TTC549 (cell line): ENCODE data around the gene S100P.

Experiments
- FAIRE-seq: peaks from 2 replicates; lab custom pipeline; 2012; peaks lifted over from hg19 to GRCh38; lab: Jason Lieb, UNC

S100P gene

DNA sequence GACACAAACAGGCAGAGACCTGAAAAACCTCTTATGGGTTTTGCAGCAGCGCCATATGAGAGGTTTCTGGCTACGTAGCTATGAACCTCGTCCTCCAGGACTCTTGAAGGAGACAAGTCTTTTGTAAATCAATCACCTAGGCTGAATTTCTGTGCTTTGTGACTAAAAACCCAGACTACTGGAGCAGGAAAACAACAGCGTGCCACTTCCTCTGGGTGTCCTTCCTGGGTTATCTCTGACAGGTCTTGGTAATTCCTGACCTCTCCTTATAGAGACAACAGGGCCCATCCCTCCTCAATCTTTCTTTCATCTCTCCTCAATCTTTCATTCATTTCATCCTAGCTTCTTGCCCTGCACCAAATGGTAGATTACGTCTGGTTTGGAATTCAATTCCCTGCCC is 5.7 kb downstream of the S100P start:
- FAIRE-seq, result no peak

DNA sequence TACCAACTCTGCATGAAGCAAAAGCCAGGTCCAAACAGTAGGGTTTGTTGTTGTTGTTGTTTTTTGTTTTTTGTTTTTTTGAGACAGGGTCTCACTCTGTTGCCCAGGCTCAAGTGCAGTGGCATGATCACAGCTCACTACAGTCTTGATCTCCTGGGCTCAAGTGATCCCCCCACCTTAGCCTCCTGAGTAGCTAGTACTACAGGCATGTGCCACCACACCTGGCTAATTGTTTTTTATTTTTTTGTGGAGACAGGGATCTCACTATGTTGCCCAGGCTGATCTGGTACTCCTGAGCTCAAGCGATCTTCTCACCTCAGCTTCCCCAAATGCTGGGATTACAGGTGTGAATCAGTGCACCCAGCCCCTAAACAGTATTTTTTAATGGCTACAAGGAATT is 6.2 kb downstream of the S100P start:
- FAIRE-seq, result no peak

DNA sequence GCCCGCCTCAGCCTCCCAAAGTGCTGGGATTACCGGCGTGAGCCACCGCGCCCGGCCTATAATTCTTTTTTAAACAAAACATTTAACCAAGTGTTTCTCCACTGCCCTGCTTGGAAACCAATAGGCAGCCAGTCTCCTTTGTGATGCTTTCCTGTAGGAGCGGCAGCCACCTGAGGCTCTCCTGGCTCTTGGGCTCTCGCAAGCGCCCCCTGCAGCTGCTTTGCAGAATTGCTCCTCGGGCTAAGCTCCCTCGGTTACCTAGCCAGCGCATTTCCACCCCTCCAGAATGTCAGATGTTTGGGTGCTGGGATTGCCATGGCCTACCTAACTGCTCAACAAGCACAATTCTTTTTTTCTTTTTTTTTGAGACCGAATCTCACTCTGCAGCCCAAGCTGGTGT is 7.7 kb downstream of the S100P start:
- no peak for FAIRE-seq

DNA sequence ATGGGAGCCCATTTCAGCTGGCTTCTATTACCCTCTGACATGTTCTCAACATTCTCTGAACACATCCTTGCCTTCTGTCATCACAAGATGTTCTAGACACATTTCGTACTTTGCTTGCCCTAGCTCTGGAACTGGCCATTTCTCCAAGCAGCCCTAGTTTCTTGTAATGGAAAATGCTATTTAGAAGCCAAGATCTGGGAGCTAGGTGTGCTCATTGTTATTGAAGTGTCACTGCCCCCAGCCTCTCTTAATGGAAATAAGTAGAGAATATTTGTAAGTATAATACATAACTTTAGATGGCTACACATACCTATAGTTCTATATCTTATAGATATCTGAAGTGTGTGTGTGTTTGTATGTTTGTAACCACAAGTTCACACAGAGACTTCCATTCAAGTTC is 9.1 kb downstream of the S100P start:
- FAIRE-seq, result no peak

DNA sequence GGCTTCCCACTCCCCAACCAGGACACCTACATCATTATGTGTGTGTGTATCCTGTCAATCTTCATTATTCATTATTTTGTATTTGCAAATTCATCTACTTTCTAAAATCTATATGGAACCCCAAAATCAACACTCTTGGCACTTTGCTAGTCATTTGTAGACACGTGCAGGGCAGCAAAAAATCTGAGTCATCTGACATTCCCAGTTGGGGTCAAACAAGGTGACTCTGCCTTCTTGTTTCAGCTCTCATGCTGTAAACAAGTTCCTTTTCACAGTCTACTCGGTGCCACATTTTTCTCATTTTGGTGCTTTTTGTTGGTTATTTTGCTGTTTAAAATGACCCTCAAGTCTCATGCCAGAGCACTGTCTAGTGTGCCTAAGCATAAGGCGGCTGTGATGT is 10.1 kb downstream of the S100P start:
- FAIRE-seq, result no peak

DNA sequence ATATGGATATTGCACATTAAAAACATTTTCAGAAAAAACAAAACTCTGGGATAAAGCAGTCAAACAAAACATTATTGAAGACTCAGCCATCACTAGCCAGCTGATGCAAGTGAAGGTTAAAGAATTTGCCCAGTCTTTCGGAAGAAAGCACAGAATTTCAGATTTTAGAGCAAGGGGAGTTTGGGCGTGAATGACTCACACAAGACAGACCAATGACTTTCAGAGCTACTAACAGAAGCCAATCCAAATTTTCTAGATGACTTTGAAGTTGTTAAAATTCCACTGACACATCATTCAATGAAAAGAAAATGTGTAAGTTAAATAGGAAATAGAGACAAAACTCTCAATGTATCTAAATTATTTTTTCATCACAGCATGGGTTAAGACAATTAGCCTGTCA is 12.0 kb downstream of the S100P start:
- FAIRE-seq, result no peak

DNA sequence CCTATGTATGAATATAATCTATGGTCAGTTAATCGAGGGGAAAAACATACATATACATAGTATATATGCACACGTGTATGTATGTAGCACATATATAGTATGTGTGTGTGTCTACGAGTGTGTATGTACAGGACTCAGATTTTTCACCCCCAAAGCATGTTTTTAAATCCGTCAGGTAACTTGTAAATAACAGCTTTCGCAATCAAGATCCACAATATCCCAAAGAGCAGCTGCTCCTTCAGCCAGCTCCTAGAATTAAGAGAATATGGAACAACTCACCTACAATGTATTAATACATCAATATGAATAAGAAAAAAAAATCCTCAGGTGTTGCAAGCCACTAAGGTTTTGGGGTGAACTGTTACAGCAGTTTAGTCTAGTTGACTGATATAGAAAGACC is 12.5 kb downstream of the S100P start:
- FAIRE-seq, result no peak

DNA sequence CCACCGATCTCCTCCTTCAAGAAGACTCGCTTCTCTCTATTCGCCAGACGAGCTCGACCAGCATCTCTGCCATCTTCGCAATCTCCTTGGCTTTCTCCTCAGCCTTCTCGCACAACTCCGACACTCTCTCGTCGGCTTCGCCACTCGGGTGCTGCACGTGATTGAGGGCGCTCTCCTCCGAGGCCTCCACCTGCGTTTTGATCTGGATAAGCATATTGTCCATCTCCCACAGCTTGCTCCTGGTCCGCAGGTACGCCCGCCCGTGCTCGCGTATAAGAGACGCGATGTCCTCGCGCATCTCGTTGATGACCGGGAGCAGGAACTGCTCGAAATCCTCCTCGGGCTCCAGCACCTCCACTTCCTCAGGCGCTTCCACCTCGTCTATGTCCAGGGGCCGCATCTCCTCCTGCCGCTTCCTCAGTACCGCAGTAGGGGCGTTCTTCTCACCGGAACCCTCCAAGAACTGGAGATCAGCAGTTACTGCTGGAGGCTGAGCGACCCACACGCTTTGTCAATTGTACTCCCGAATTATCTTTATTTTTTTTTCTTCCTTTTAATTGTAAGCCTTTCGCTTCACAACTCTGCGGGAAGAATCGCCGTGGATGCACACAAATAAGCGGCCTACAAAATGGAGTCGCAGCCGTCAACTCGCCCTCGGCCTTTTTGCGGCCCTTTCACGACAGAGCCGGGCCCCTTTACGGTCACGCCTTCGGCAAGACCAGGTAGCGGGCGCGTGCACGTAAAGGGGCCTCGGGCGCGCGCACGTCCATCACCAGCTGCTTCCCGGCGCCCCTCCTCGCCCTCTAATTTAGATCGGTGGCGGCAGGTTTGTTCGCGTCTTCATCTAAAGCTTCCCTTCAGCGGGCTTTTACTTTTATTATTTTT is 15.8 kb downstream of the S100P start, which contains the start of gene MRFAP1L1:
MRFAP1L1 (minus strand) TSS at position 636 of the 885 bp plus-strand sequence; CDS start at position 400, 236 bp downstream.
- no peak for FAIRE-seq

DNA sequence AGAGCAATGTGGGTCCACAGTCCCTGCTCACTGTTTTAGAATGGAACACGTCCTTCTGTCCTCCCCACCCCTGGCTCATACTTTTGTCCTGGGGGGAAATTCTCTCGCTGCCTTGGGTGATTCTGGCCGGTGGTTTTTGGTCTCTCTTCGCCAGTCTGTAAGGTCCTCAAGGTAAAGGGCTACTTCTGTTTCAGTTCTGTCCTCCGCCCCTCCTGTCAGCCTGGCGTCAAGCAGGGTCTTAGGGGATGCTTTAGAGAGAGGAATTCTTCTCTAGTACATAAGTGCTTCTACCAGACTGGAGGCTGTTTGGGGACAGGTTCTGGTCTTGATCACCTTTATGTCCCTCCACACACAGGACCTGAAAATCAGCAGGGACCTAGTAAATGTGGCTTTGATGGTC is 16.6 kb downstream of the S100P start:
- no peak for FAIRE-seq

DNA sequence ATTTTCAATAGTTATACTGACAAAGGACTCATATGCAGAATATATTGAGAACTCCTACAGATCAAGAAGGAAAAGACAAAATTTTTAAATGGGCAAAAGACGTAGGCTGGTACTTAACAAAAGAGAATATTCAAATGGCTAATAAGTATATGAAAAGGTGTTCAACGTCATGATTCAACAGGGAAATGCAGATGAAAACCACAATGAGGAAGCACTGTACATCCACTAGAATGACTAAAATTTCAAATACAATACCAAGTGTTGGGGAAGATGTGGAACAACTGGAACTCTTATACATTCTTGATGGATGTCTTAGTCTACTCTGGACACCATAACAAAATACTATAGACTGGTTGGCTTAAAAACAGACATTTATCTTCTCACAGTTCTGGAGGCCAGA is 17.3 kb downstream of the S100P start:
- FAIRE-seq, result no peak

DNA sequence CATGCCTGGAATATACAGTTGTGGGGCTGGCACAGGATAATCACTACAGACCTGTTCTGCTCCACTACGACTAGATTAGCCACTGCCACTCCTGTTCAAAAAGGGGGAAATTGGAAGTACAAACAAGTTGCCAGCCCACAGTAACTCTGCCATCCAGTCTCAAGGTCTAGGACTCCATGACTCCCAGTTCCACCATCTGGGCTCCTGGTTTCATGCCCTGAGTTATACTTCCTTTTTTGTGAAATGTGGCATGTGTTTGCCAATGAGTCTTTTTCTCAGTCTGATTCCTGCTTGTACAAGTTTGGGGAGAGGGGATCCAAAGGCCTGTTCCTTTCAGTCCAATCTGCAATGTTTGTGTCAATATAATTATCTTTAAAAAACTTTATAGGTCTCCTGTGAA is 21.3 kb downstream of the S100P start:
- no peak for FAIRE-seq

DNA sequence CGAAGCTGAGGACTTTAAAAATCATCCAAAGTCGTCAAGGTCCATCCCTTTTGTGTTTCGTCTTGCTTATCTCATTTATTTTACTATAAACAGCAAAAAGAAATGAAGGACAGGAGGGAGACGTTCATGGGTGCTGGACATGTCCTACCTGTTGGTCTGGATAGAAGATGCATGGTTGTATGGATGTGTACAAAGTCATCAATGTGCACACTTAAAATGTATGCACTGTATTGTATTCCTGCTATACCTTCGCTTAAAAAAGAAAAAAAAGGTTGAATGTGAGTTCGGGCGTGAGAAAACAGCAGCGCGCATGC is 22.0 kb downstream of the S100P start:
- FAIRE-seq, result no peak

DNA sequence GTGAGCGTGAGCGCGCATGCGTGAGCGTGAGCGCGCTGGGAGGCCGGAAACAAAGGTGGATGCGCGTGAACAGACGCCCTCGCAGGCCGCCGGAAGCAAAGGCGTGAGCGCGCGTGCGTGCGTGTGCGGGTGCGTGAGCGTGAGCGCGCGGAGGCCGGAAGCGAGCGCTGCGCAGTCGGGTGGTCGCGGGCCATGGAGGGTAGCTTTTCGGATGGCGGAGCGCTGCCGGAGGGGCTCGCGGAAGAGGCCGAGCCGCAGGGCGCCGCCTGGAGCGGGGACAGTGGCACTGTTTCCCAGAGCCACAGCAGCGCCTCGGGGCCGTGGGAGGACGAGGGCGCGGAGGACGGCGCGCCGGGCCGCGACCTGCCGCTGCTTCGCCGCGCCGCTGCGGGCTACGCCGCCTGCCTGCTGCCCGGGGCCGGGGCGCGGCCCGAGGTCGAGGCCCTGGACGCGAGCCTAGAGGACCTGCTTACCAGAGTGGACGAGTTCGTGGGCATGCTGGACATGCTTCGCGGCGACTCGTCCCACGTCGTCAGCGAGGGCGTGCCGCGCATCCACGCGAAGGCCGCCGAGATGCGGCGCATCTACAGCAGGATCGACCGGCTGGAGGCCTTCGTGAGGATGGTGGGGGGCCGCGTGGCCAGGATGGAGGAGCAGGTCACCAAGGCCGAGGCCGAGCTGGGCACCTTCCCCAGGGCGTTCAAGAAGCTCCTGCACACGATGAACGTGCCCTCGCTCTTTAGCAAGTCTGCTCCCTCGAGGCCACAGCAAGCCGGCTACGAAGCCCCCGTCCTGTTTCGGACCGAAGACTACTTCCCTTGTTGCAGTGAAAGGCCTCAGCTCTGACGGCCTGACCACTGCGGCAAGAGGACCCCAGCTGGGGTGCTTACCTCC is 22.6 kb downstream of the S100P start, which contains the start of gene BLOC1S4:
BLOC1S4 (plus strand) TSS at position 157 of the 894 bp plus-strand sequence; CDS start at position 193, 36 bp downstream.
- no peak for FAIRE-seq

DNA sequence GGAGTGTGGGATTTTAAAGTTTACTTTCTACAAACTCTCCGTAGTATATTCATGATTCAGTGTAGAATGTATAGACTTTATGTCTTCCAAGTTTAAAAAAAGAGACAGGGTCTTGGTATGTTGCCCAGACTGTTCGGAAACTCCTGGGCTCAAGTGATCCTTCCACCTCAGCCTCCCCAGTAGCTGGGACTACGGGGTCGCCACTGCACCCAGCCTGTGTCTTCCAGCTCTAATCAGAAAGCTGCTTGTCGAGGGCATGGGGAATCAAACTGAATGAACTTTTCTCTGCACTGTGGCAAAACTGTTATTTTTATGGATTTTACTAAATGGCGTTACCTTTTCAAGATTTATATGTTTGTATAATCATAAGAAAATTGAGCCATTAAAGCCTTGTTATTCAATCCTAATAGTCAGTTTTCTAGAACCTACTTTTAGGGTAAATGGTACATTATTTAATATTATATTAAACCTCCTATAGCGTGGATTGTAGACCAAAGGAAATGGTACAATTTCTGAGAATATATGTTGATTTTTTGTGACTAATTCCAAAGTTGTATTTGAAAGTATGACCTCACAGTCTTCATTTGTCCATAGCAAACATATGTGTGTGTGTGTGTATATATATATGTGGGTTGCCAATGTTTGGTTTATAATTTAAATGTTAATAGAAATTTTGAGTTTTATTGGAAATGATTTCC is 23.4 kb downstream of the S100P start:
- no peak for FAIRE-seq

DNA sequence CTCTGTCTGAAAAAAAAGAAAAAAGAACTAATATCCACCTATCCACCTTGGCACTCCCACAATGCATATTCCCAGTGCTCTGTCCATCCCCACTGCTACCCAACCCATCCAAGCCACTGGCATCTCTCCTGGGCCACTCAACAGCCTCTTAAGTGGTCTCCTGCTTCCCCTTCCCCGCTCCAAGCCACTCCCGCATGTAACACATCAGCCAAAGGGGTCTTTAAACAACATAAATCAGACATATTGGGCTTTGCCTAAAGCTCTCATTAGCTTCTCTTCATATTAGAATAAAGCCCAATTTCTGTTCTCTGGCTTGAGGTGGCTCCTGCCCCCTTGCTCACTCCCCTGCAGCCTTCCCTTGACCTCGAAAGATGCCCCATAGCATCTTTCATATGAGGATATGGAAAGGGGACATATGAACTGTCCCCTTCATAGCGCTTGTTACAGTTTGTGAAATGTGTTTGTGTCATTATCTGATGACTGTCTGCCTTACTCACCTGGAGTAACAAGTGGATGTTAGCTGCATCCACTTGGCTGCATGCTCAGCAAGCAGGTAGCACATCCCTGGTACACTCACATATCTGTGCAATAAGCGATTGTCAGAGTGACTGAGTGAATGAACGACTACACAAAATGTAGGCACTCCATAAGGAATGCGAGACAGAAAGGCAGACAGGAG is 25.4 kb downstream of the S100P start:
- FAIRE-seq, result no peak

DNA sequence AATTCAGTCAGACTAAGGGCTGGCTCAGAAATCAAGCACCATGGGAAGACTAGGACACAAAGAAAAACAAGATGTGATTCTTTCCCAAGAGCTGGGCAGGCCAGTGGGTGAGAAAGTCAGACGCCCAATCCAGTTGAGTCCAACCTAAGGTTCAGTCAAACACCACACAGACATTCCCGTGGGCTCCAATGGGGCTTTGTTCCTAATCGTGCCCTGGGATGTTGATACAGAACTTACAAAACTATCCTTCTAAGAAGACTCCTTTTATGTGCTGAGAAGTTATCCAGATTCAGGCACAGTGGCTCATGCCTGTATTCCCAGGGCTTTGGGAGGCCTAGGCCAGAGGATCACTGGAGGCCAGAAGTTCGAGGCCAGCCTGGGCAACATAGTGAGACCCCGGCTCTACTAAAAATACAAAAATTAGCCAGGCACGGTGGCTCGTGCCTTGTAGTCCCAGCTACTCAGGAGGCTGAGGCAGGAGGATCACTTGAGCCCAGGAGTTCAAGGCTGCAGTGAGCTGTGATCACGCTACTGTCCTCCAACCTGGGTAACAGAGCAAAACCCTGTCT is 26.0 kb downstream of the S100P start:
- FAIRE-seq, result no peak

DNA sequence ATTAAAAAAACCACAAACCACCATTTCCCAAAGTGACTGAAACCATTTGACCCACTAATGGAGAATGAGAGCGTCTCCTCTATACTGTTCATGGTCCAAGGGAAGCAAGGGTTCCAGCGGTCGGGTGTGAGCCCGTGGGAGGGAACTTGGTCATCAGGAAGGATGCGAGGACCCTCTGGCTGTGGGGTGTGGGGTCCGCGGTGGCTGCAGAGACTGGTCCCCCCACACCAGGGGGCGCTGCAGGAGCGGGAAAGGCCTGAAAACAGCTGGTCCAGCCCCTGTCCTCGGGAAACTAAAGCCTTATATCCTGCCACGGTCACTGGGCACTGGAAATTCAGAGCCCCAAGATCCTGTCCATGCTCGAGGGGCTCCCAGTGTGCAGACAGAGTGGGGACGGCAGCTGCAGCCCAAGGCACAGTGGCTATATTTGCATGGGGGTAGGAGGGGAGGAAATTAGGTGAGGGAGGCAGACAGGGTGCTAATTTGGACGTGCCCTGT is 26.6 kb downstream of the S100P start:
- no peak for FAIRE-seq

DNA sequence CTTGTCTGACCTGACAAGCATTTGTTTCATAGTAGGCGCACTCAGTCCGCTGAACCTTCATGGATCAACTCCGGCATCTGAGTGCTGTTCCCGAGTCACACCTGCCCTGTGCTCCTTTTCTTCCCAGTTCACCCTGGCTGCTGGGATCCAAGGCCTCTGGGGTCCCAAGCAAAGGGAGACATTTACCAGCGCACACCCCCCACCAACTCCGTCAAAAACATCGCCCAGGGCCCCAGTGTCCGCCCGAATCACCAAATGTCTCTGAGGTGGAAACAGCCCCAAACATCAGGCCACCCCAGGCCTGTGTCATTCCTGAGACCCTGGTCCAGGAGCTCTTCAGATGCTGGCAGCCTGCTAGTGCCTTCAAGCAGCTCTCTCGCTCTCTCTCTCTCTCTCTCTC is 27.4 kb downstream of the S100P start:
- no peak for FAIRE-seq

DNA sequence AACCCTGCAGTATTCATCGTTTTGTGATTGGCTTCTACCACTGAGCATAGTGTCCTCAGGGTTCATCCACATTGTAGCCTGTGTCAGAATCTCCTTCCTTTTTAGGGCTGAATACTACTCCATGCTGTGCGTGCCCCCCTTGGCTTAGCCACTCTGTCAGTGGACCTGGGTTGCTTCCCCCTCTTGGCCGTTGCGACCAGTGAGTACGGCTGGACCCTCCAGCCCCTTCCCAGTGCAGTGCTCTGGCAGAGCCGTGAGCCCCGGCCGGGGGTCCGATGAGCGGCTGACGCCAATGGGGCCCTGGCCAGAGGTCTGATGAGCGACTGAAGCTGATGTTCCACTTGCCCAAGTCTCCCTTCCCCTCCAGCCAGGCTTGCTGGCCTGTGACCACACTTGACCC is 29.2 kb downstream of the S100P start:
- no peak for FAIRE-seq

DNA sequence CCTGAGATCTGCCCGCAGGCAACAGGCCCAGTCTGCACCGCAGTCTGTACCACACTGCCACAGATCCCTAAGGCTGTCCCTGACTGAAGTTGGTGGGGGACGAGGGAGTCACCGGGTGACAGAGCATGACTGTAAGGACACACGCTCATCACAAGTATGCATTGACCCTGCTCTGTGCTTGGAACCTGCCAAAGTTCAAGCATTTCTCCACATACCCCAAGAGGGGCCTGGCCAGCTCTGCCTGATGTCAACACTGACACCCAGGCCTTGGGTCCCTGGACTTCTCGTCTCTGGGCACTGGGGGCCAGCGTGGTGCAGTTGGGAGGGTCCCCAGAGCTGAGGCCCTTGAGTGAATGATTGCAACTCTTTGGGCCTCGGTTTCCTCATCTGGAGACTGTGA is 30.2 kb downstream of the S100P start:
- FAIRE-seq, result no peak

DNA sequence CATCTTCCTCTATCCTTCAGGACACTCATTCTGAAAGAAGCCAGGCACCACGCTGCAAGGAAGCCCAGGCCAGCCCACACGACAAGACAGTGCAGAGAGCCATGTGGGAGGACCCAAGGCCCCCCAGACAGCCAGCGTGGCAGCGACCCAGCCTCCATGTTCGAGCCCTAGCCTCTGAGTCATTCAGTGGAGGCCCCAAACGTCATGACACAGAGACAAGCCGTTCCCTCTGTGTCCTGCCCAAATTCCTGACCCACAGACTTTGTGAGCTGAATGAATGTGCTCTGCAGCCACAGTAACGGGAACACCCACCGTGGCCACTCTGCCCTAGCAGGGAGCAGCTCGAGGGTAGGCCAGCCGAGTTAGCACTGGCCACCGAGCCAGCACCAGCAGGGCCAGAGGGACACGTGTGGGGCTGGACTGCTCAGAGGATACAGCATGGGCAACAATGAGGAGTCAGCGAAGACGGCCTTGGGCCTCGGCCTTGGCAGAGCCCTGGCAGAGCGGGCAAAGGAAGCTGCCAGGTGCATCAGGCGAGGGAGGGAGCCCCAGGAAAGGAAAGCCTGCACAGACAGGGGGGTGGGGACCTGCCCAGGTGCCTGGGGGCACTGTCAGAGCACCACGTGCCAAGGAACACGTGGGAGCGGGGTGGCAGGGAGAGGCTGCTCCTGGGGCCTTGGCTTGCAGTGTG is 30.9 kb downstream of the S100P start:
- no peak for FAIRE-seq
